CD4-positive, alpha-beta T cell (primary cell): Measurements from ENCODE around the gene NPC1. TPM values are rescaled to one million over a fixed set of nuclear protein-coding genes. Genes with fewer than 3 reads are reported as not detected.

Source experiments
- ATAC-seq: fragments of 200-7000 bp; cut with Tn5 transposase; one replicate; pipeline ENCODE4 v1.10.0; 2022; ENCODE audit warnings: mild to moderate bottlenecking; ENCODE audit not compliant: poor library complexity
- CTCF ChIA-PET: fragments of 350-600 bp; sonication (Branson Sonifier 250); formaldehyde crosslinking; loops from one replicate; lab custom pipeline; 2021; ENCODE audit warnings: antibody characterized with exemption, inconsistent platforms; lab: Charles Lee
- POLR2A ChIA-PET: fragments of 350-600 bp; sonication (Branson Sonifier 250); formaldehyde crosslinking; loops from one replicate; lab custom pipeline; 2021; ENCODE audit warnings: antibody characterized with exemption, inconsistent platforms; lab: Charles Lee
- DNase-seq, 14 experiments: peaks; one replicate each; pipeline ENCODE4 v3.0.0-alpha.2; 2013 to 2020; ENCODE audit warnings: mixed read lengths in 2 of 14
- H3K27ac ChIP-seq, 2 donors: one replicate each; pipeline versions ENCODE4 v1.5.1 to v1.7.0; 2013; ENCODE audit warnings: low read length in 2 of 2, low read depth in 1 of 2, mild to moderate bottlenecking in 1 of 2
- H3K27me3 ChIP-seq, 2 experiments: 1 replicate in 1 of 2; 2 replicates in 1 of 2; pipeline versions ENCODE4 v1.6.1 to v1.7.0; 2013; ENCODE audit warnings: low read length in 2 of 2, control low read depth in 1 of 2, mild to moderate bottlenecking in 1 of 2, moderate library complexity in 1 of 2; ENCODE audit not compliant: insufficient read depth in 2 of 2, control insufficient read depth in 1 of 2
- H3K36me3 ChIP-seq: one replicate; pipeline ENCODE4 v1.6.1; 2013; ENCODE audit warnings: low read length, control low read depth; ENCODE audit not compliant: insufficient read depth
- H3K4me1 ChIP-seq: one replicate; pipeline ENCODE4 v1.6.1; 2013; ENCODE audit warnings: low read length, control low read depth; ENCODE audit not compliant: insufficient read depth
- H3K4me3 ChIP-seq: one replicate; pipeline ENCODE4 v1.5.1; 2013; ENCODE audit warnings: mild to moderate bottlenecking, low read length, moderate library complexity
- H3K9me3 ChIP-seq, 2 experiments: 1 replicate in 1 of 2; 2 replicates in 1 of 2; pipeline versions ENCODE4 v1.6.1 to v1.7.0; 2013; ENCODE audit warnings: low read length in 2 of 2, mild to moderate bottlenecking in 2 of 2, control low read depth in 1 of 2, moderate library complexity in 1 of 2; ENCODE audit not compliant: control insufficient read depth in 1 of 2, insufficient read depth in 1 of 2
- H3K27ac Mint-ChIP-seq: one replicate; pipeline ENCODE4 v1.8.0; 2020; ENCODE audit warnings: mixed read lengths
- H3K27me3 Mint-ChIP-seq: one replicate; pipeline ENCODE4 v1.8.0; 2021; ENCODE audit warnings: mixed read lengths
- H3K36me3 Mint-ChIP-seq: one replicate; pipeline ENCODE4 v1.8.0; 2021; ENCODE audit warnings: low read depth, mixed read lengths
- H3K4me1 Mint-ChIP-seq: one replicate; pipeline ENCODE4 v1.8.0; 2021; ENCODE audit warnings: low read depth, mixed read lengths
- H3K4me3 Mint-ChIP-seq: one replicate; pipeline ENCODE4 v1.8.0; 2020; ENCODE audit warnings: mild to moderate bottlenecking, mixed read lengths
- H3K9me3 Mint-ChIP-seq: one replicate; pipeline ENCODE4 v1.8.0; 2020; ENCODE audit warnings: mixed read lengths
- CTCF ChIP-seq: fragments of 200-600 bp; IDR thresholded peaks from one replicate; pipeline ENCODE4 v1.8.0; 2022; ENCODE audit warnings: antibody characterized with exemption, mild to moderate bottlenecking
- intact Hi-C, 2 experiments: fragments of 100-400 bp; cut with DNase I in 1 of 2; cut with micrococcal nuclease in 1 of 2; formaldehyde crosslinking; loops; one replicate each; pipeline versions ENCODE4 v1.15.1 to v1.9.0; 2023 to 2025; cut with DNase I, micrococcal nuclease
- total RNA-seq, 174 experiments: library from RNA in 2 of 174; stranded (reverse) in 2 of 174; gene quantifications; one replicate each; pipeline ENCODE4 v1.2.3 and lab custom pipeline; 2021 to 2026

The NPC1 gene
- total RNA-seq, 2 experiments from 2014 or later: 17.2 to 17.6 TPM

GRCh38 chr18:23547306-23547705 is 39.0 kb downstream of the NPC1 start:
- Histone ChIP-seq H3K27me3 (no peaks in the 10 kb centered on the region), H3K4me1 (peaks cover 4% of the 10 kb centered on the region), H3K9me3 (no peaks in the 10 kb centered on the region), H3K36me3 (peaks cover 76% of the 10 kb centered on the region), H3K27ac (no peak overlapping the region), H3K4me3 (no peak overlapping the region)
- ChIA-PET POLR2A (no interaction called here), CTCF (interaction anchor here (0.8 kb wide), 1 partner anchor 22 kb away, joined by 3 read pairs; no protein-coding TSS in a partner anchor)
- Mint-ChIP-seq H3K36me3 (peaks cover 80% of the 10 kb centered on the region), H3K9me3 (no peaks in the 10 kb centered on the region), H3K27me3 (no peaks in the 10 kb centered on the region), H3K27ac (no peak overlapping the region), H3K4me1 (peaks cover 4% of the 10 kb centered on the region), H3K4me3 (no peak overlapping the region)
- DNase-seq (no peak), ATAC-seq (no peak)
- no peak for TF ChIP-seq CTCF
- intact Hi-C loops: loop anchor here in 1 of 2 experiments (5.0 kb wide), 1 partner anchor 35 kb away; no protein-coding TSS in a partner anchor

DNA sequence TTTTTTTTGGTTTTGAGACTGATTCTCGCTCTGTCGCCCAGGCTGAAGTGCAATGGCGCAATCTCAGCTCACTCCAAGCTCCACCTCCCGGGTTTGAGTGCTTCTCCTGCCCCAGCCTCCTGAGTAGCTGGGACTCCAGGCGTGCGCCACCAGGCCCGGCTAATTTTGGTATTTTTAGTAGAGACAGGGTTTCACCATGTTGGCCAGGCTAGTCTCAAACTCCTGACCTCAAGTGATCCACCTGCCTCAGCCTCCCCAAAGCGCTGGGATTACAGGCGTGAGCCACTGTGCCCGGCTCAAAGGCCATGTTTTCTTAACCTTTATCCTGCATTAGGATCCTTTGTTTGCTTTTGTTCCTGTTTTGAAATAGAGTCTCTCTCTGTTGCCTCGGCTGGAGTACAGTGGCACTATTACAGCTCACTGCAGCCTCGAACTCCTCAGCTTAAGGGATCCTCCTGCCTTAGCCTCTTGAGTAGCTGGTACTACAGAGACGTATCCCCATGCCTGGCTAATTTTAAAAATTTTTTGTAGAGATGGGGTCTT is 41.0 kb downstream of the NPC1 start:
- Mint-ChIP-seq H3K4me1 (peaks cover 24% of the 10 kb centered on the region), H3K9me3 (no peaks in the 10 kb centered on the region), H3K36me3 (peaks cover 77% of the 10 kb centered on the region), H3K27me3 (no peaks in the 10 kb centered on the region), H3K4me3 (no peak overlapping the region), H3K27ac (no peak overlapping the region)
- POLR2A ChIA-PET: no interaction called here
- H3K4me1 ChIP-seq: peaks cover 21% of the 10 kb centered on the region
- H3K27ac ChIP-seq: no peak overlapping the region
- H3K36me3 ChIP-seq: peaks cover 62% of the 10 kb centered on the region
- no peak for DNase-seq
- ATAC-seq: no peak
- no peaks in the 10 kb centered on the region for H3K9me3 ChIP-seq
- CTCF ChIA-PET: interaction anchor here (0.6 kb wide), 1 partner anchor 37 kb away, joined by 5 read pairs; no protein-coding TSS in a partner anchor
- no peaks in the 10 kb centered on the region for H3K27me3 ChIP-seq
- intact Hi-C loops: loop anchor here in 1 of 2 experiments (5.0 kb wide), 1 partner anchor 37 kb away; no protein-coding TSS in a partner anchor
- H3K4me3 ChIP-seq: no peak overlapping the region
- TF ChIP-seq CTCF: no peak

GRCh38 chr18:23542461-23542860 is 43.8 kb downstream of the NPC1 start:
- H3K27me3 ChIP-seq: no peaks in the 10 kb centered on the region
- H3K4me3 ChIP-seq: no peak overlapping the region
- ATAC-seq: no peak
- Mint-ChIP-seq H3K4me1 (peaks cover 37% of the 10 kb centered on the region), H3K36me3 (peaks cover 87% of the 10 kb centered on the region), H3K4me3 (no peak overlapping the region), H3K27me3 (no peaks in the 10 kb centered on the region), H3K9me3 (no peaks in the 10 kb centered on the region), H3K27ac (no peak overlapping the region)
- no peak for TF ChIP-seq CTCF
- no peak for DNase-seq
- H3K4me1 ChIP-seq: peaks cover 35% of the 10 kb centered on the region
- no peaks in the 10 kb centered on the region for H3K9me3 ChIP-seq
- intact Hi-C loops: no loop called here
- POLR2A ChIA-PET: no interaction called here
- H3K27ac ChIP-seq: no peak overlapping the region
- H3K36me3 ChIP-seq: peaks cover 76% of the 10 kb centered on the region
- CTCF ChIA-PET: interaction anchor here (0.7 to 1.6 kb wide), 2 partner anchors 9 to 44 kb away, joined by 3 to 5 read pairs; no protein-coding TSS in a partner anchor
